Peyer's patch (tissue), 4 donors: ENCODE data around the gene CHRNA3.

Source experiments
- POLR2A ChIP-seq, 2 donors: fragments of 450-650 bp; IDR thresholded peaks; one replicate each; pipeline ENCODE4 v1.5.1; 2017; ENCODE audit warnings: antibody characterized with exemption in 2 of 2, mild to moderate bottlenecking in 2 of 2, moderate library complexity in 2 of 2
- TF ChIP-seq, protein P1 (sequence below), 6 experiments: fragments of 450-650 bp in 4 of 6; fragments of 200-600 bp in 2 of 6; sonication (generic) in 1 of 6; IDR thresholded peaks; one replicate each; pipeline ENCODE4 v1.5.1; 2017 to 2019; ENCODE audit warnings: antibody characterized with exemption in 6 of 6, mild to moderate bottlenecking in 3 of 6, moderate library complexity in 1 of 6

DNA sequence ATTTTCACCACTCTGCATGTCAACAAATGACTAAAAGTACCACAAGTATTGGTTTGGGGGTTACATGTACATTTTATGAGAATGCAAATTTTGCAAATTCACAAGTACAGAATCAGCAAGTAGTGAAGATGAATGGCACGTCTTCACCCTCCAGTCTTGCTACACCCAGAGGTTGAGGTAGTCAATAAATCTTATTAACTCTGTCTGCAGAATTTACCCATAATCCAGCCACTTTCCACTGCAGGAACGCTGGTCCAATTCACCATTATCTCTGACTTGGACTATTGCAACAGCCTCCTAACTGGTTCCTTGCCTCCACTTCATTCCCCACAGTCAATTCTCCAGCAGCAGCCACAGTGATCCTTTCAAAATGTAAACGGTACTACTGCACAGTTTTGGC, 70.0 kb downstream of the CHRNA3 start:
- TF ChIP-seq, protein P1, sequence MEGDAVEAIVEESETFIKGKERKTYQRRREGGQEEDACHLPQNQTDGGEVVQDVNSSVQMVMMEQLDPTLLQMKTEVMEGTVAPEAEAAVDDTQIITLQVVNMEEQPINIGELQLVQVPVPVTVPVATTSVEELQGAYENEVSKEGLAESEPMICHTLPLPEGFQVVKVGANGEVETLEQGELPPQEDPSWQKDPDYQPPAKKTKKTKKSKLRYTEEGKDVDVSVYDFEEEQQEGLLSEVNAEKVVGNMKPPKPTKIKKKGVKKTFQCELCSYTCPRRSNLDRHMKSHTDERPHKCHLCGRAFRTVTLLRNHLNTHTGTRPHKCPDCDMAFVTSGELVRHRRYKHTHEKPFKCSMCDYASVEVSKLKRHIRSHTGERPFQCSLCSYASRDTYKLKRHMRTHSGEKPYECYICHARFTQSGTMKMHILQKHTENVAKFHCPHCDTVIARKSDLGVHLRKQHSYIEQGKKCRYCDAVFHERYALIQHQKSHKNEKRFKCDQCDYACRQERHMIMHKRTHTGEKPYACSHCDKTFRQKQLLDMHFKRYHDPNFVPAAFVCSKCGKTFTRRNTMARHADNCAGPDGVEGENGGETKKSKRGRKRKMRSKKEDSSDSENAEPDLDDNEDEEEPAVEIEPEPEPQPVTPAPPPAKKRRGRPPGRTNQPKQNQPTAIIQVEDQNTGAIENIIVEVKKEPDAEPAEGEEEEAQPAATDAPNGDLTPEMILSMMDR (IDR thresholded peaks at IDR 0.05), result no peak
- no peak for TF ChIP-seq POLR2A (IDR thresholded peaks at IDR 0.05)
